PC-9 (cell line): ENCODE results near the gene GPC5. TPM values are rescaled to one million over a fixed set of nuclear protein-coding genes. Genes with fewer than 3 reads are reported as not detected.

Source experiments
- BruUV-seq: library from RNA; stranded (reverse); fragments of 400-500 nt; replicated peaks from 2 replicates; lab custom pipeline; 2021; lab: Mats Ljungman, UMichigan
- CTCF ChIA-PET: fragments of 300-600 bp; sonication (Branson Sonifier 250); formaldehyde crosslinking; loops from one replicate; lab custom pipeline; 2022; ENCODE audit warnings: antibody characterized with exemption; lab: Charles Lee
- POLR2A ChIA-PET: fragments of 300-600 bp; sonication (Branson Sonifier 250); formaldehyde crosslinking; loops from one replicate; lab custom pipeline; 2022; ENCODE audit warnings: antibody characterized with exemption; ENCODE audit not compliant: unreplicated experiment; lab: Charles Lee
- DNase-seq, 2 experiments: peaks; one replicate each; pipeline versions ENCODE4 v3.0.0 to v3.0.0-alpha.2; 2015 to 2022; ENCODE audit warnings: mixed read lengths in 1 of 2
- H2AFZ ChIP-seq: fragments of 200-600 bp; sonication (generic); 2 replicates; pipeline ENCODE4 v1.8.1; 2017; ENCODE audit warnings: antibody characterized with exemption
- H3F3A ChIP-seq: fragments of 200-600 bp; sonication (generic); 2 replicates; pipeline ENCODE4 v1.8.1; 2017; ENCODE audit warnings: antibody characterized with exemption, mild to moderate bottlenecking, low read depth; ENCODE audit not compliant: insufficient read depth
- H3K27ac ChIP-seq: fragments of 200-600 bp; sonication (generic); 2 replicates; pipeline ENCODE4 v1.6.1; 2016; ENCODE audit warnings: mixed run types
- H3K27me3 ChIP-seq: fragments of 200-600 bp; sonication (generic); 2 replicates; pipeline ENCODE4 v1.6.1; 2016; ENCODE audit warnings: low read depth, mixed run types; ENCODE audit not compliant: insufficient read depth
- H3K36me3 ChIP-seq: fragments of 200-600 bp; sonication (generic); 2 replicates; pipeline ENCODE4 v1.6.1; 2016; ENCODE audit warnings: low read depth, mixed run types
- H3K4me1 ChIP-seq: fragments of 200-600 bp; sonication (generic); replicated peaks from 2 replicates; pipeline ENCODE4 v1.6.1; 2016; ENCODE audit warnings: mixed run types; ENCODE audit not compliant: insufficient read depth
- H3K4me2 ChIP-seq: fragments of 200-600 bp; sonication (generic); 2 replicates; pipeline ENCODE4 v1.6.1; 2017; ENCODE audit warnings: mixed run types
- H3K4me3 ChIP-seq: fragments of 200-600 bp; sonication (generic); 2 replicates; pipeline ENCODE4 v1.6.1; 2016; ENCODE audit warnings: mixed run types
- H3K79me2 ChIP-seq: fragments of 200-600 bp; sonication (generic); 2 replicates; pipeline ENCODE4 v1.6.1; 2017; ENCODE audit warnings: low read depth, mixed run types
- H3K9me2 ChIP-seq: fragments of 200-600 bp; sonication (generic); 2 replicates; pipeline ENCODE4 v1.8.1; 2017; ENCODE audit warnings: mild to moderate bottlenecking; ENCODE audit not compliant: insufficient read depth
- H3K9me3 ChIP-seq: fragments of 200-600 bp; sonication (generic); 2 replicates; pipeline ENCODE4 v1.8.1; 2016; ENCODE audit warnings: low read depth; ENCODE audit not compliant: insufficient read depth
- H4K20me1 ChIP-seq: fragments of 200-600 bp; sonication (generic); 2 replicates; pipeline ENCODE4 v1.8.1; 2017; ENCODE audit not compliant: insufficient read depth
- CTCF ChIP-seq: fragments of 200-600 bp; sonication (generic); conservative IDR thresholded peaks from 2 replicates; pipeline ENCODE4 v1.6.1; 2017; ENCODE audit warnings: mixed run types, antibody characterized with exemption, mild to moderate bottlenecking, moderate library complexity
- EZH2 ChIP-seq: fragments of 200-600 bp; sonication (generic); IDR thresholded peaks from 2 replicates; pipeline ENCODE4 v1.8.0; 2017; ENCODE audit warnings: antibody characterized with exemption, low read depth
- intact Hi-C: fragments of 100-400 bp; cut with micrococcal nuclease; formaldehyde crosslinking; loops from one replicate; pipeline ENCODE4 v1.10.0; 2022; ENCODE audit not compliant: unreplicated experiment
- total RNA-seq: library from RNA; stranded (reverse); gene quantifications from 2 replicates; pipeline ENCODE4 v1.2.3, GENCODE V29; 2021

The GPC5 gene
- total RNA-seq, 1 experiment from 2014 or later = not detected

- Histone ChIP-seq H3K4me3 (no peak overlapping the region), H3K9me2 (0 out of 2 replicates have a peak, but pooled peaks cover 5% of the 10 kb centered on the region), H3F3A (no peaks in the 10 kb centered on the region), H3K4me1 (no peaks in the 10 kb centered on the region), H2AFZ (no peak overlapping the region), H3K27ac (no peak overlapping the region), H3K4me2 (no peak overlapping the region), H3K27me3 (no peaks in the 10 kb centered on the region), H3K36me3 (no peaks in the 10 kb centered on the region), H4K20me1 (no peaks in the 10 kb centered on the region), H3K79me2 (no peaks in the 10 kb centered on the region), H3K9me3 (no peaks in the 10 kb centered on the region)
- ChIA-PET POLR2A (no interaction called here), CTCF (no interaction called here)
- no peak for TF ChIP-seq EZH2
- no peak for TF ChIP-seq CTCF
- intact Hi-C loops = no loop called here
- BruUV-seq = no TSS peak
- no peak for DNase-seq
Measured at GRCh38 chr13:91454666-91455065, 56.2 kb downstream of the GPC5 start.

- Histone ChIP-seq H3K4me2 (no peak overlapping the region), H3K27ac (no peak overlapping the region), H3K79me2 (no peaks in the 10 kb centered on the region), H3K9me3 (no peaks in the 10 kb centered on the region), H3K27me3 (no peaks in the 10 kb centered on the region), H3K36me3 (no peaks in the 10 kb centered on the region), H3K9me2 (no peaks in the 10 kb centered on the region), H2AFZ (no peak overlapping the region), H4K20me1 (no peaks in the 10 kb centered on the region), H3K4me1 (no peaks in the 10 kb centered on the region), H3K4me3 (no peak overlapping the region), H3F3A (no peaks in the 10 kb centered on the region)
- POLR2A ChIA-PET = no interaction called here
- TF ChIP-seq CTCF = no peak
- TF ChIP-seq EZH2 = no peak
- no peak for DNase-seq
- CTCF ChIA-PET = no interaction called here
- BruUV-seq = no TSS peak
- intact Hi-C loops = no loop called here
Measured at GRCh38 chr13:91456837-91457236, 58.4 kb downstream of the GPC5 start.

GRCh38 chr13:91459485-91459884 lies 61.1 kb downstream of the GPC5 start:
- DNase-seq = no peak
- Histone ChIP-seq H3F3A (no peaks in the 10 kb centered on the region), H3K4me1 (no peaks in the 10 kb centered on the region), H4K20me1 (no peaks in the 10 kb centered on the region), H3K4me3 (no peak overlapping the region), H3K79me2 (no peaks in the 10 kb centered on the region), H3K9me2 (no peaks in the 10 kb centered on the region), H3K36me3 (no peaks in the 10 kb centered on the region), H3K27ac (no peak overlapping the region), H3K4me2 (no peak overlapping the region), H2AFZ (no peak overlapping the region), H3K9me3 (no peaks in the 10 kb centered on the region), H3K27me3 (no peaks in the 10 kb centered on the region)
- TF ChIP-seq CTCF (no peak), EZH2 (no peak)
- POLR2A ChIA-PET = interaction anchor here (0.6 kb wide), 2 partner anchors 61 to 621 kb away, joined by 3 to 5 read pairs; no protein-coding TSS in a partner anchor
- CTCF ChIA-PET = no interaction called here
- BruUV-seq = no TSS peak
- intact Hi-C loops = no loop called here
